Measurements from ENCODE around the gene CHRM4. TPM values are rescaled to one million over a fixed set of nuclear protein-coding genes. Genes with fewer than 3 reads are reported as not detected.

The CHRM4 gene
- total RNA-seq, 2 experiments from 2014 or later = 0.09 TPM; not detected in 1

- intact Hi-C loops (cut with micrococcal nuclease; ENCODE audit: unreplicated experiment) = loop anchor here (1.0 kb wide), 1 partner anchor 12 kb away; no protein-coding TSS in a partner anchor
- peak; percentile 88 for DNase-seq (ENCODE audit: low spot score)
- no TSS peak for BruUV-seq (replicated peaks)
- Histone ChIP-seq H2AFZ (ENCODE audit: low read length) (peak overlapping the region; percentile 49; the same call in 1 of the 2 replicates), H3K79me2 (ENCODE audit: insufficient read depth, low read depth, low read length) (peaks cover 36% of the 10 kb centered on the region), H4K20me1 (ENCODE audit: insufficient read depth, low read length) (no peaks in the 10 kb centered on the region), H3K4me1 (ENCODE audit: insufficient read depth, low read length, poor library complexity, severe bottlenecking) (peaks cover 42% of the 10 kb centered on the region), H3K27ac (ENCODE audit: low read depth, low read length, poor library complexity, severe bottlenecking) (peak overlapping the region; percentile 82), H3K9me3 (ENCODE audit: low read length) (no peaks in the 10 kb centered on the region), H3K9me2 (ENCODE audit: insufficient read depth, low read length) (no peaks in the 10 kb centered on the region), H3K36me3 (ENCODE audit: insufficient read depth, low read length) (peaks cover 19% of the 10 kb centered on the region; the same call in 1 of the 2 replicates), H3K4me3 (ENCODE audit: low read depth, low read length, poor library complexity, severe bottlenecking) (peak overlapping the region; percentile 77), H3K4me2 (ENCODE audit: low read length) (peak overlapping the region; percentile 94)
- TF ChIP-seq, protein P1, sequence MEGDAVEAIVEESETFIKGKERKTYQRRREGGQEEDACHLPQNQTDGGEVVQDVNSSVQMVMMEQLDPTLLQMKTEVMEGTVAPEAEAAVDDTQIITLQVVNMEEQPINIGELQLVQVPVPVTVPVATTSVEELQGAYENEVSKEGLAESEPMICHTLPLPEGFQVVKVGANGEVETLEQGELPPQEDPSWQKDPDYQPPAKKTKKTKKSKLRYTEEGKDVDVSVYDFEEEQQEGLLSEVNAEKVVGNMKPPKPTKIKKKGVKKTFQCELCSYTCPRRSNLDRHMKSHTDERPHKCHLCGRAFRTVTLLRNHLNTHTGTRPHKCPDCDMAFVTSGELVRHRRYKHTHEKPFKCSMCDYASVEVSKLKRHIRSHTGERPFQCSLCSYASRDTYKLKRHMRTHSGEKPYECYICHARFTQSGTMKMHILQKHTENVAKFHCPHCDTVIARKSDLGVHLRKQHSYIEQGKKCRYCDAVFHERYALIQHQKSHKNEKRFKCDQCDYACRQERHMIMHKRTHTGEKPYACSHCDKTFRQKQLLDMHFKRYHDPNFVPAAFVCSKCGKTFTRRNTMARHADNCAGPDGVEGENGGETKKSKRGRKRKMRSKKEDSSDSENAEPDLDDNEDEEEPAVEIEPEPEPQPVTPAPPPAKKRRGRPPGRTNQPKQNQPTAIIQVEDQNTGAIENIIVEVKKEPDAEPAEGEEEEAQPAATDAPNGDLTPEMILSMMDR (conservative IDR thresholded peaks at IDR 0.05; ENCODE audit: low read length) = no peak
- no peak for TF ChIP-seq EZH2phosphoT487 (IDR thresholded peaks at IDR 0.05; ENCODE audit: borderline replicate concordance, low read depth, low read length)
- POLR2A ChIA-PET = interaction anchor here (0.6 to 3.5 kb wide), 15 partner anchors 9 to 816 kb away, joined by 3 to 38 read pairs (median 3); partner anchors contain the start of gene DGKZ
- CTCF ChIA-PET (ENCODE audit: unreplicated experiment) = interaction anchor here (0.6 to 1.5 kb wide), 6 partner anchors 9 to 129 kb away, joined by 3 to 10 read pairs (median 4); no protein-coding TSS in a partner anchor
These were observed 30.1 kb downstream of the CHRM4 start for GRCh38 chr11:46361283-46362155.

GRCh38 chr11:46360878-46361277 is 30.7 kb downstream of the CHRM4 start:
- peaks cover 42% of the 10 kb centered on the region for H3K4me1 ChIP-seq (ENCODE audit: insufficient read depth, low read length, poor library complexity, severe bottlenecking)
- peak overlapping the region; percentile 94 for H3K4me2 ChIP-seq (ENCODE audit: low read length)
- BruUV-seq (replicated peaks) = TSS peak; percentile 86
- intact Hi-C loops (cut with micrococcal nuclease; ENCODE audit: unreplicated experiment) = loop anchor here (1.0 kb wide), 1 partner anchor 12 kb away; no protein-coding TSS in a partner anchor
- ChIA-PET CTCF (ENCODE audit: unreplicated experiment) (interaction anchor here (0.6 to 1.5 kb wide), 5 partner anchors 8 to 129 kb away, joined by 3 to 10 read pairs (median 4); no protein-coding TSS in a partner anchor), POLR2A (interaction anchor here (0.6 to 3.5 kb wide), 14 partner anchors 9 to 815 kb away, joined by 3 to 38 read pairs (median 3); partner anchors contain the start of gene DGKZ)
- TF ChIP-seq, protein P1 (conservative IDR thresholded peaks at IDR 0.05; ENCODE audit: low read length) = no peak
- TF ChIP-seq EZH2phosphoT487 (IDR thresholded peaks at IDR 0.05; ENCODE audit: borderline replicate concordance, low read depth, low read length) = no peak
- no peaks in the 10 kb centered on the region for H3K9me3 ChIP-seq (ENCODE audit: low read length)
- DNase-seq (ENCODE audit: low spot score) = peak; percentile 45
- H3K9me2 ChIP-seq (ENCODE audit: insufficient read depth, low read length) = no peaks in the 10 kb centered on the region
- no peaks in the 10 kb centered on the region for H4K20me1 ChIP-seq (ENCODE audit: insufficient read depth, low read length)
- peaks cover 36% of the 10 kb centered on the region for H3K79me2 ChIP-seq (ENCODE audit: insufficient read depth, low read depth, low read length)
- H2AFZ ChIP-seq (ENCODE audit: low read length) = peak overlapping the region; percentile 49; the same call in 1 of the 2 replicates
- peaks cover 19% of the 10 kb centered on the region; the same call in 1 of the 2 replicates for H3K36me3 ChIP-seq (ENCODE audit: insufficient read depth, low read length)
- H3K4me3 ChIP-seq (ENCODE audit: low read depth, low read length, poor library complexity, severe bottlenecking) = peak overlapping the region; percentile 77
- H3K27ac ChIP-seq (ENCODE audit: low read depth, low read length, poor library complexity, severe bottlenecking) = peak overlapping the region; percentile 82
